Epithelial cell of esophagus (primary cell): ENCODE results near the gene TLX3.
"Not testable (repeated sequence)": the region's sequence is repeated elsewhere in the genome, so short reads cannot be mapped to it uniquely, and the experiment has no call there.

Source experiments
- DNase-seq: peaks from one replicate; pipeline ENCODE4 v3.0.0; 2010; ENCODE audit warnings: low read depth
- H3K4me3 ChIP-seq: 2 replicates; pipeline ENCODE4 v1.5.1; 2011; ENCODE audit warnings: mild to moderate bottlenecking, low read length, control low read depth
- CTCF ChIP-seq: IDR thresholded peaks from 2 replicates; pipeline ENCODE4 v1.5.1; 2011; ENCODE audit warnings: low read depth, mild to moderate bottlenecking, low read length, control low read depth, inconsistent platforms; ENCODE audit not compliant: insufficient read depth; ENCODE audit errors: missing control alignments

The TLX3 gene

DNA sequence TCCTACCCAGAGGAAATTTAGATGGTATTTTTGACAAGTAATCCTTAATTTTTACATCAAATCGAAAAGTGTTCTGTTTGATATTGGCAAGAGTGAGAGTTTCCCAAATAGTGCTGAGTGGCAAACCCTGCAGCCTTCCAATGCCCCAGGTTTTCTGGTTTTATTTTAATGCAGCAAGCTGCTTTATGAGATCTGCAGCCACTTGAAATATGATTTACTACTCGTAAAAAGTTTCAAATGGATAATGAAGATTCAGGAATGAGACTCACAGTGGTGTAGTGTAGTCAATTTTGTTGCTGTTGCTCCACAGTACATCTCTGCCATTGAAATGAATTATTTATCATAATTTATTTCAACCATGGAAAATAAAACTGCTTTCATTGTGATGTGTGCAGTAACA lies 23.6 kb upstream of the TLX3 start:
- H3K4me3 ChIP-seq = no peak overlapping the region
- TF ChIP-seq CTCF = no peak
- no peak for DNase-seq

DNA sequence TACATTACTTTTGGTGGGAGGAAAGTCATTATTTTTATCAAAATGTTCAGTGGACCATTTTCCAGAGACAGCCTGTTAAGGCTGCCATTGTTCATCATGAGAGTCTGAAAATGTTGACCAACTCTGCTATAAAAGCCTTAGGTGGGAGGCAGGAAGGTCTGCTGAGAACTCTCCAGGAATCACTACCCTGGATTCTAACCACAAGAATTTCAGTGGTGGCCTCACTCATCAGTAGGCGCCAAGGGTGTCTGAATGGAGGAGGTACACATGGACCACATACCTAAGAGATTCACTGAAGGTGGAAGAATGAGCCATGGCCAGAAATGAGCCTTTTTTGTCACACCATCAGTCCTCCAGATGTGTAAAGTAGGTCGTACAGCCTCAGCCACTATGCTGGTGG lies 21.0 kb upstream of the TLX3 start:
- no peak for DNase-seq
- no peak overlapping the region for H3K4me3 ChIP-seq
- TF ChIP-seq CTCF = no peak

DNA sequence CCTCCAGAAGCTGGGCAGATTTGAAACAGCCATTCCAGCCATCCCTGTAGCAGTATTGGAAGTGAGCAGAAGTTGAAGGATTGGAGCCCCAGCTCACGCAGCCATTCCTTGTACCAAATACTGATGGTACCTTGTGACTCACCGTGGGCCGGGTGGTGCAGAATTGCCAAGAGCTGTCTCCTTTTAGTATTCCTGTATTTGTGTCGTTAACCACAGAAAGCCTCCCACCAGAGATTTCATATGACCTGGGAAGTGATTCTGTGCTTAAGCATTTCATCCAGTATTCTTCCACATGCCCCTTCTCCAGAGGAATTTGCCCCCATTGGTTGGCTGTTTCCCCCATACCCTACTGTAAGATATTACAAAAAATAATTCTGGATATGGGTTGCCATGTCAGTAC lies 17.7 kb upstream of the TLX3 start:
- DNase-seq = no peak
- no peak for TF ChIP-seq CTCF
- H3K4me3 ChIP-seq = no peak overlapping the region

- TF ChIP-seq CTCF = no peak
- no peak overlapping the region for H3K4me3 ChIP-seq
- DNase-seq = no peak
Observed at GRCh38 chr5:171295299-171295698, 13.7 kb upstream of the TLX3 start.

- DNase-seq = peak; percentile 62
- TF ChIP-seq CTCF = no peak
- H3K4me3 ChIP-seq = no peak overlapping the region
Observed at GRCh38 chr5:171295801-171296200, 13.2 kb upstream of the TLX3 start.

DNA sequence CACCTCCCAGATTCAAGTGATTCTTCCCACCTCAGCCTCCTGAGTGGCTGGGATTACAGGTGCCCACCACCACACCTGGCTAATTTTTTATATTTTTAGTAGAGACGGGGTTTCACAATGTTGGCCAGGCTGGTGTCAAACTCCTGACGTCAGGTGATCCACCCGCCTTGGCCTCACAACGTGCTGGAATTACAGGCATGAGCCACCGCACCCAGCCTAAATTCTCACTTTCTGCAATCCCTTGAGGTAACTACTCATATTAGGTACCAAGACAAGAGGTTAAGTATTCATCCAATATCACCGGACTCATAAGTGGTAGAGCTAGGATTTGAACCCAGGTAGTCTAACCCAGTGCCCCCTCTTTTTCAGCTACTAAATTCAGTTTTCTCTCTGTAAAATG lies 11.1 kb upstream of the TLX3 start:
- not testable (repeated sequence) for H3K4me3 ChIP-seq, DNase-seq

DNA sequence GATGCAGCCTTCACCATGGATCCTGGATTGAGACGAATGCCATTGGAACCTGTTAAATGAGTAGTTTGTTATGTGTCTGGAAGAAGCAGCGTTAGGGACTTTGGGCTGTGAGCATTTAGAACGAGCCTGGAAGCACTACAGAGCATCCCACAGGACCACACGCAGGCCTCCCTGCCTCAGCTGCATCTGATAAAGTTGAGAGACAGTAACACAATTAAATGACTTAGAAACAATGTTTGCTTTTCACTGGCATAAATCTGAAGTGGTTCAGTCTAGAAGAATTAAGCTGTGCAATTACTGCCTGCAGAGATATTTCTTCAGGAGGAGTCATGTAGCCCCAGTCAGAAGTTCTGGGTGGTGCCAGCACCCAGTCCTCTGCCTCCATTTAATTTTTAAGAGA lies 9.8 kb upstream of the TLX3 start:
- no peak overlapping the region for H3K4me3 ChIP-seq
- no peak for TF ChIP-seq CTCF
- DNase-seq = no peak

DNA sequence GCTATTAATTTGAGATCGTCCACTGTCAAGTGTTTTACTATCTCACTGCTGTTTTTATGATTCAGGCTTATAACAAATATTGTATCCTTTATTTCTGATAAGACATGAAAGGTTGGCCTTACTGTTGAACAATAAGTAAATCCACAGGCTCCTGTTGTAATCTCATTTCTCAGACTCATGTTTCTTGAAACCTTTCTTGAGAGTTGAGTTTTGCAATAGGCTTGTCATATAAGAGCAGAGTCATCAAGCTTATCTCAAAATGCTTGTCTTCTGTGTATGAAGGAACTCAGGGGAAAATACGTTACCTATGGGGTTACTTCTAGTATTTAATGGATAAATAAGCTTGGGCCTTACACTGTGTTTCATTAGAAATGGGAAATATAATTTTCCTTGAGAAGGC lies 9.2 kb upstream of the TLX3 start:
- DNase-seq = peak; percentile 25
- no peak overlapping the region for H3K4me3 ChIP-seq
- no peak for TF ChIP-seq CTCF
